Stimulated activated CD4-positive, alpha-beta T cell treated with anti-CD3 and anti-CD28 coated beads, Interleukin-2, amount 100 ng/mL, for 48 hours (primary cell): ENCODE results near the gene NRROS.

ENCODE experiments used
- DNase-seq, 2 donors: peaks; one replicate each; pipeline ENCODE4 v3.0.0-alpha.2; 2020

The NRROS gene

DNA sequence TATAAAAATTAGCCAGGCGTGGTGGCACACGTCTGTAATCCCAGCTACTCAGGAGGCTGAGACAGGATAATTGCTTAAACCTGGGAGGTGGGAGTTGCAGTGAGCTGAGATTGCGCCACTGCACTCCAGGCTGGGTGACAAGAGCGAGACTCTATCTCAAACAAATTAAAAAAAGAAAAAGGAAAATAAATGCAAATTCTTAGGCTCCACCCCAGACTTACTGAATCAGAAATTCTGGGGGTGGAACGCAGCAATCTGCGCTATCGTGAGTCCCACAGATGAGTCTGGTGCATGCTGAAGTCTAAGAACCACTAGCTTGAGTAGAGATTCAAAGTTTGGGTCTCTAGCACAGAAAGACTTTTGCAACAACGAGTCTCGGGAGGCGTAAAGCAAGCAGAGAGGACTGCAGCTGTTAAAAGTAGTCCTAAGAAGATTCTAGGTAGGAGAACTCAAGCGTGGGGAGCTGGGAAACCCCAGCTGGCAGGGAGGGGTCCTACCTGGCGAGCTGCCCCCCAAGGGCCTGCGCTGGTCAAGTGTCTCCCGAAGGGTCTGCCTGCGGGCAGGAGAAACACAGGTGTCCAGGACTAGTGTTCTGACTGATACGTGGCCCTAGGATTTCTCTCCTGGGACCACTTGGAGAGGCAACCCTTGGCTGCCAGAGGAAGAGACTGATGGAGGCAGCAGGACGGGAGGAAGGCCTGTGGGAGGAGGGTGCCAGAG lies 50.6 kb downstream of the NRROS start:
- no peak for DNase-seq

DNA sequence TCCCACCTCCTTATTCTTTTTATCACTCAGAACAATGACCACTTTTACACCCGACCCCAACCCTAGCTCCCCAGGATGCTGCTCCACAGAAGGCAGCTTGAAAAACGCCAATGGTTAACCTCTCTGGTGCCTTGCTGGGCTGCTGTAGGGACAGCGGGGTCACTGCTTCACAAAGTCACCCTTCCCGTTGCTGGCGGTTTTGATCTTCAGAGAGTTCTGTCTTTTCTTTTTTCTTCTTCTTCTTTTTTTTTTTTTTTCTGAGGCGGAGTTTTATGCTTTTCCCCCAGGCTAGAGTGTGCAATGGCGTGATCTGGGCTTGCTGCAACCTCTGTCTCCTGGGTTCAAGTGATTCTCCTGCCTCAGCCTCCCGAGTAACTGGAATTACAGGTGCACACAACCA lies 51.9 kb downstream of the NRROS start:
- no peak for DNase-seq

DNA sequence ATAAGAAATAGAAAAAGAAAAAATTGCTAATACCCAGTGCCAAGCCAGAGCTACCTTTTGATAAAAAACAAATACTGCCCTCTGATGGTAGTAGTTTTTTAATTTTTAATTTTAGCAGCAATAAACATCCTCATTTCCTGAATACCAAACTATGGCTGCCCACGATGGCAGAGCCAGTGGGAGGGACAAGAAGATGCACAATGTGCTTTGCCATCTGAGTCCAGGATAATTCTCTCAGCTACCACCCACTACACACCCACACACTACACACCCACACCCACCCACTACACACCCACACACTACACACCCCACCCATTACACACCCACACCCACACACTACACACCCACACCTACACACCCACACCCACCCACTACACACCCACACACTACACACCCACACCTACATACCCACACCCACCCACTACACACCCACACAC lies 54.7 kb downstream of the NRROS start:
- peak; percentile 5 to 7 for DNase-seq

DNA sequence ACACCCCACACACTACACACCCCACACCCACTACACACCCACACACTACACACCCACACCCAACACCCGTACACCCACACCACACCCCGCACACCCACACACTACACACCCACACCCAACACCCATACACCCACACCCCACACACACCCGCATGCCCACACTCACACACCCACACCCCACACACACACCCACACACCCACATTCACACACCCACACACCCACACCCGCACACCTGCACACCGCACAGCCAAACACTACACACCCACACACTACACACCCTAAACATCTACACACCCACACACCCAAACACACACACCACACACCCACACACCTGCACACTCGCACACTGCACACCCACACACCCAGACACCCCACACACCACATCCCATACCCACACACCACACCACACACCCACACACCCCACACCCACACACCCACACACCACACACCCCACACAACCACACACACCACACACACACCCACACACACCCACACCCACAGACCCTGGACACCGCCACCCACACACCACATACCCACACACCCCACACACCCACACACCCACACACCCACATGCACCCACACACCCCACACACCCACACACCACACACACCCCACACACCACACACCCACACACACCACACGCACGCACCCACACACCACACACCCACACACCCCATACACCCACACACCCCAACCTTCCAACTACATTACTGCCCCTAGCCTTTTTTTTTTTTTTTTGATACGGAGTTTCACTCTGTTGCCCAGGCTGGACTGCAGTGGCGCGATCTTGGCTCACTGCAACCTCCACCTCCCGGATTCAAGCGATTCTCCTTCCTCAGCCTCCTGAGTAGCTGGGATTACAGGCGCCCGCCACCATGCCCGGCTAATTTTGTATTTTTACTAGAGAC lies 55.7 kb downstream of the NRROS start:
- DNase-seq, result peak in 1 of 2 donors; percentile 10

DNA sequence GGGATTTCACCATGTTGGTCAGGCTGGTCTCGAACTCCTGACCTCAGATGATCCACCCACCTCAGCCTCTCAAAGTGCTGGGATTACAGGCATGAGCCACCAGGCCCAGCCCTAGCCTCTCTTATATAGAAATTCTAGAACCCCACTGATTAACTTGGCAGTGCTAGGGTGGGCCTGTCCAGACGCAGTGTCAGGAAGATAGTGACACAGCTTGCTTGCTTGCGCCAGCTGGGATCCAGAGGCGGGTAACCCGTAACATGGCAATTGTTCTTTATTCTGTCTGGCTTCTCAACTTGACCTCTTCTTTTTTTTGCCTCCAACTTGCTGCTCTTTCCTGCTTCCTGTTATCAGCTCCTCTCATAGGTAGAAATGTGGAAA lies 56.3 kb downstream of the NRROS start:
- DNase-seq, result no peak

DNA sequence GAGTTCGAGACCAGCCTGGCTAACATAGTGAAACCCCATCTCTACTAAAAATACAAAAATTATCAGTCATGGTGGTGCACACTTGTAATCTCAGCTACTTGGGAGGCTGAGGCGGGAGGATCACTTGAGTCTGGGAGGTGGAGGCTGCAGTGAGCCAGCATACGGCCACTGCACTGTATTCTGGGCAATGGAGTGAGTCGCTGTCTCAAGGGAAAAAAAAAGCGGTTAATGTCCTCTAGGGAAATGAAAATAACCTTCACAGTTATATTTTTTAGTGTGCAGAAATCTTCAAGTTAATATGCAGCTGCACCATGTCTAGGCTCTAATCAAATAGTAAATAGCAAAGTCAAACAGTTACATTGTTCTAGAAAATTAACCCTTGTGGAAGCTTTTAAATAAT lies 57.8 kb downstream of the NRROS start:
- DNase-seq, result no peak

DNA sequence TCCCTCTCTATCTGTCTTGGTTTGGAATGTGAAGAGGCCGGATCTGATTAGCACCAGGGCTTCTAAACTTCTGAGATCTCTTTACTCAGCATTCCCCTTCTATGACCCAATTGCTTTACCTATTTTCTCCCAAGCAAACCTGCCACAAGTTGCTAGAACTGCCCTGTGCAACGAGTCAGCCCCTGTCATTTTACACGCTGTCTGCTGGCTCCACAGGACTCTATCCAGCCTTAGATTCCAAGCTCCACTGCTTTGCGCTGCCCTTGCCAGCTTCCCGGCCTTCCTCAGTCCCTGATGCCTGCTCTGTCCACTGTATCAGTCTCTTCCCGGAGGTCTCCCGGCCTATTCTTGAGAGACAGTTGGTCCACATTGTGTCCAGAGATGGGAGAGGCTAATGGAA lies 60.3 kb downstream of the NRROS start:
- DNase-seq, result no peak

GRCh38 chr3:196700801-196701200 lies 61.3 kb downstream of the NRROS start:
- DNase-seq, result no peak

GRCh38 chr3:196706327-196706726 lies 66.8 kb downstream of the NRROS start:
- no peak for DNase-seq

DNA sequence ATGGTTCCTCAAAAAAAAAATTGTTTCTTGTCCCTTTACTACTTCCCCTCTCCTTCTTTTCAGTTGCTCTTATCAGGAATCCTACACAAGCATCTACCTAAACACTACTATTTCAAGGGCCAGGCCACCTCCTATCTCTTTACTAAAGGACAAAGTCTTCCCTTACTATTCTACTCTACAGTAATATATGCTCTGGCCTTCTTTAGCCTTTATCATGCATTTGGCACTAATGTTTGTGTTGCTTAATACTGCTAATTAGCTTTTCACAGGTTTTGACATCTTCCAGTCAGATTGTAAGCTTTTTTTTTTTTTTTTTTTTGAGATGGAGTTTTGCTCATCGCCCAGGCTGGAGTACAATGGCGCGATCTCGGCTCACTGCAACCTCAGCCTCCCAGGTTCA lies 67.2 kb downstream of the NRROS start:
- no peak for DNase-seq

GRCh38 chr3:196707566-196707965 lies 68.1 kb downstream of the NRROS start:
- DNase-seq, result no peak

GRCh38 chr3:196708467-196708866 lies 69.0 kb downstream of the NRROS start:
- no peak for DNase-seq
